ENCODE results near the gene RAB14. TPM values are rescaled to one million over a fixed set of nuclear protein-coding genes. Genes with fewer than 3 reads are reported as not detected.

The RAB14 gene
- total and polyA plus RNA-seq, 4 donors: 26.3 to 108 (median 55.9) TPM

DNA sequence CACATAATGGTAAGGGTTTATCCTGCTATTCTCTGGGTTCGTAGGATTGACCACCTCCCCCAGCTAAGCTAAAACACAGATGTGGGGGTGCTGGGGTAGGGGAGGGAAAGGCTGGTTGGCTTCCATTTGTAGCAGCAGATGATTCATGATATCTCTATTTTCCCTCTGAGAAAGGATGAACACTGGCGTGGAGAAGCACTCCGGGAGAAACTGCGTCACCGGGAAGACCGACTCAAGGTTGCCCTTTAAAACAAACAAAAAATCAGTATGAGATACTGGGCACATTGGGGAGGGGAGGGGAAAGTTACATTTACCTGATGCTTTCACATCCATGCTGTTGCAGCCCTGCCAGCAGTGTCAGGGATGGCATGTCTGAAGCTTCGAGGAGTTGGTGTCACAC lies 28.2 kb downstream of the RAB14 start:
- Histone ChIP-seq H3K9ac (ENCODE audit: insufficient read depth in 1 of 2, low read length in 2 of 2) (no peak overlapping the region), H3K27me3 (ENCODE audit: control insufficient read depth in 3 of 3, insufficient read depth in 3 of 3, low read length in 2 of 3) (no peaks in the 10 kb centered on the region), H3K36me3 (ENCODE audit: control insufficient read depth in 4 of 4, insufficient read depth in 4 of 4, low read length in 4 of 4) (peaks cover 21 to 44% (median 35%) of the 10 kb centered on the region in 4 donors), H3K4me3 (no peak overlapping the region), H3K4me1 (ENCODE audit: control insufficient read depth in 5 of 5, insufficient read depth in 5 of 5, low read length in 5 of 5) (peaks cover 0 to 4% (median 0%) of the 10 kb centered on the region in 5 donors), H3K9me3 (ENCODE audit: control insufficient read depth in 4 of 4, insufficient read depth in 3 of 4, low read length in 3 of 4) (no peaks in the 10 kb centered on the region), H3K27ac (ENCODE audit: low read depth in 1 of 2, low read length in 1 of 2) (no peak overlapping the region)
- TF ChIP-seq, protein P1, sequence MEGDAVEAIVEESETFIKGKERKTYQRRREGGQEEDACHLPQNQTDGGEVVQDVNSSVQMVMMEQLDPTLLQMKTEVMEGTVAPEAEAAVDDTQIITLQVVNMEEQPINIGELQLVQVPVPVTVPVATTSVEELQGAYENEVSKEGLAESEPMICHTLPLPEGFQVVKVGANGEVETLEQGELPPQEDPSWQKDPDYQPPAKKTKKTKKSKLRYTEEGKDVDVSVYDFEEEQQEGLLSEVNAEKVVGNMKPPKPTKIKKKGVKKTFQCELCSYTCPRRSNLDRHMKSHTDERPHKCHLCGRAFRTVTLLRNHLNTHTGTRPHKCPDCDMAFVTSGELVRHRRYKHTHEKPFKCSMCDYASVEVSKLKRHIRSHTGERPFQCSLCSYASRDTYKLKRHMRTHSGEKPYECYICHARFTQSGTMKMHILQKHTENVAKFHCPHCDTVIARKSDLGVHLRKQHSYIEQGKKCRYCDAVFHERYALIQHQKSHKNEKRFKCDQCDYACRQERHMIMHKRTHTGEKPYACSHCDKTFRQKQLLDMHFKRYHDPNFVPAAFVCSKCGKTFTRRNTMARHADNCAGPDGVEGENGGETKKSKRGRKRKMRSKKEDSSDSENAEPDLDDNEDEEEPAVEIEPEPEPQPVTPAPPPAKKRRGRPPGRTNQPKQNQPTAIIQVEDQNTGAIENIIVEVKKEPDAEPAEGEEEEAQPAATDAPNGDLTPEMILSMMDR (IDR thresholded peaks at IDR 0.05; ENCODE audit: control extremely low read depth, extremely low read depth): no peak
- WGBS, 2 donors: 96 to 97% methylated on average over 7 of the region's 7 CpGs
- DNase-seq: no peak
- no peak for ATAC-seq (ENCODE audit: insufficient read depth, low FRiP score)

DNA sequence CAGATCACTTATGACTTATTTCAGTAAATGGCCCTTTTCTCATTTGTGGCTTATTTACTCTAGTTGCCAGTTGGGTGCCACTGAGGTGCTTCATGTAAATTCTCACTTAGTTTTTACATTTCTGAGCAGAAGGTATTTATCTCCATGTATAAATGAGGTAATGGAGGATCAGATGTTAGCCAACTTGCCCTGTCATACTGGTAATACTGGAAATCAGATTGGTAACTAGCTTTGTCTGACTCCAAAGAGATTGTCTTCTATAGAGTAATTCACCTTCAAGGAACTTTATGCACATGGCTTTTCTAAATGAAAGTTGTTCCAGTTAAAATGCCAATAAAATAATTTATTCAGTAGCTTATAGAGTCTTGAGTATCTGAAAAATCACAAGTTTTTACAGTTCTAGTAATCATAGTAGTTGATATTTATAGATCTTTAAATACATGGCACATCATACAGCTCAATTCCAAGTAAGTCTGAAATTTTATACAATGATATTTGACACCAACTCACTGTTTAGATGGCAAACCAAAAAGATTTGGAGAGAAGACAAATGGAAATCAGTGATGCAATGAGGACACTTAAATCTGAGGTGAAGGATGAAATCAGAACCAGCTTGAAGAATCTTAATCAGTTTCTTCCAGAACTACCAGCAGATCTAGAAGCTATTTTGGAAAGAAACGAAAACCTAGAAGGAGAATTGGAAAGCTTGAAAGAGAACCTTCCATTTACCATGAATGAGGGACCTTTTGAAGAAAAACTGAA lies 28.8 kb downstream of the RAB14 start:
- H3K9ac ChIP-seq (ENCODE audit: insufficient read depth in 1 of 2, low read length in 2 of 2): no peak overlapping the region
- H3K4me1 ChIP-seq (ENCODE audit: control insufficient read depth in 5 of 5, insufficient read depth in 5 of 5, low read length in 5 of 5): peaks cover 0 to 4% (median 0%) of the 10 kb centered on the region in 5 donors
- no peak overlapping the region for H3K4me3 ChIP-seq
- WGBS, 2 donors: 93 to 100% methylated on average over 1 of the region's 1 CpG
- ATAC-seq (ENCODE audit: insufficient read depth, low FRiP score) (no peak), DNase-seq (no peak)
- H3K27ac ChIP-seq (ENCODE audit: low read depth in 1 of 2, low read length in 1 of 2): no peak overlapping the region
- no peaks in the 10 kb centered on the region for H3K9me3 ChIP-seq (ENCODE audit: control insufficient read depth in 4 of 4, insufficient read depth in 3 of 4, low read length in 3 of 4)
- TF ChIP-seq, protein P1 (IDR thresholded peaks at IDR 0.05; ENCODE audit: control extremely low read depth, extremely low read depth): no peak
- H3K27me3 ChIP-seq (ENCODE audit: control insufficient read depth in 3 of 3, insufficient read depth in 3 of 3, low read length in 2 of 3): no peaks in the 10 kb centered on the region
- H3K36me3 ChIP-seq (ENCODE audit: control insufficient read depth in 4 of 4, insufficient read depth in 4 of 4, low read length in 4 of 4): peaks cover 25 to 50% (median 37%) of the 10 kb centered on the region in 4 donors

DNA sequence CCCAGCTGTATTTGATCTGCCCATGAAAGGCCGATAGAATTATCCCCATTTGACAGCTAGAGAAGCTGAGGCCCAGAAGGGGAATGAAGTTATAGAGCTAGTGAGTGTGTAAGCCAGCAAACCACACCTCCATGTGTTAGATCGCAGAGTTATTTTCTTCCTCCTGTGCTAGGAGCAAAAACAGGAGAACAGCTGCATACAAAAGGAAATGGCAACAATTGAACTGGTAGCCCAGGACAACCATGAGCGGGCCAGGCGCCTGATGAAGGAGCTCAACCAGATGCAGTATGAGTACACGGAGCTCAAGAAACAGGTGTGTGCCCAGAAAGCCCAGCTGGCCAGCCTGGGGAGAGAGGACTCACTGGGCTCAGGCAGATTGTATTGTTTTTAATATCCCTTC lies 30.4 kb downstream of the RAB14 start:
- Histone ChIP-seq H3K9me3 (ENCODE audit: control insufficient read depth in 4 of 4, insufficient read depth in 3 of 4, low read length in 3 of 4) (no peaks in the 10 kb centered on the region), H3K36me3 (ENCODE audit: control insufficient read depth in 4 of 4, insufficient read depth in 4 of 4, low read length in 4 of 4) (peaks cover 29 to 58% (median 42%) of the 10 kb centered on the region in 4 donors), H3K4me1 (ENCODE audit: control insufficient read depth in 5 of 5, insufficient read depth in 5 of 5, low read length in 5 of 5) (peaks cover 0 to 4% (median 0%) of the 10 kb centered on the region in 5 donors), H3K27me3 (ENCODE audit: control insufficient read depth in 3 of 3, insufficient read depth in 3 of 3, low read length in 2 of 3) (no peaks in the 10 kb centered on the region), H3K4me3 (no peak overlapping the region), H3K27ac (ENCODE audit: low read depth in 1 of 2, low read length in 1 of 2) (no peak overlapping the region), H3K9ac (ENCODE audit: insufficient read depth in 1 of 2, low read length in 2 of 2) (no peak overlapping the region)
- no peak for ATAC-seq (ENCODE audit: insufficient read depth, low FRiP score)
- no peak for DNase-seq
- TF ChIP-seq, protein P1 (IDR thresholded peaks at IDR 0.05; ENCODE audit: control extremely low read depth, extremely low read depth): no peak
- 89 to 92% methylated on average over 5 of the region's 5 CpGs for WGBS, 2 donors
